Parathyroid adenoma (tissue), 2 donors: ENCODE measurements around the gene UBE2QL1.

ENCODE experiments used
- H2AFZ ChIP-seq: fragments of 300-600 bp; sonication (generic); one replicate; pipeline ENCODE4 v1.7.0; 2017; ENCODE audit warnings: antibody characterized with exemption, mild to moderate bottlenecking
- H3K27ac ChIP-seq: fragments of 300-600 bp; sonication (generic); one replicate; pipeline ENCODE4 v1.7.0; 2017
- H3K27me3 ChIP-seq: fragments of 300-600 bp; sonication (generic); one replicate; pipeline ENCODE4 v1.7.0; 2017; ENCODE audit warnings: low read length; ENCODE audit not compliant: control insufficient read depth, insufficient read depth
- H3K36me3 ChIP-seq: fragments of 300-600 bp; sonication (generic); one replicate; pipeline ENCODE4 v1.7.0; 2017; ENCODE audit warnings: low read length; ENCODE audit not compliant: control insufficient read depth, insufficient read depth
- H3K4me1 ChIP-seq: fragments of 300-600 bp; sonication (generic); one replicate; pipeline ENCODE4 v1.7.0; 2017; ENCODE audit warnings: control low read depth
- H3K4me2 ChIP-seq: fragments of 300-600 bp; sonication (generic); one replicate; pipeline ENCODE4 v1.7.0; 2017; ENCODE audit warnings: low read length
- H3K4me3 ChIP-seq: fragments of 300-600 bp; sonication (generic); one replicate; pipeline ENCODE4 v1.7.0; 2017; ENCODE audit warnings: low read depth, low read length
- H3K79me2 ChIP-seq: fragments of 300-600 bp; sonication (generic); one replicate; pipeline ENCODE4 v1.7.0; 2017; ENCODE audit warnings: control low read depth
- H3K9ac ChIP-seq: fragments of 300-600 bp; sonication (generic); one replicate; pipeline ENCODE4 v1.7.0; 2017; ENCODE audit warnings: mild to moderate bottlenecking
- H3K9me3 ChIP-seq: fragments of 300-600 bp; sonication (generic); one replicate; pipeline ENCODE4 v1.7.0; 2017; ENCODE audit warnings: low read length; ENCODE audit not compliant: control insufficient read depth
- TF ChIP-seq, protein P1 (sequence below): fragments of 300-600 bp; sonication (generic); IDR thresholded peaks from one replicate; pipeline ENCODE4 v1.7.0; 2017; ENCODE audit warnings: antibody characterized with exemption, mild to moderate bottlenecking
- donor health status: primary hyperparathyroidism.

The UBE2QL1 gene

DNA sequence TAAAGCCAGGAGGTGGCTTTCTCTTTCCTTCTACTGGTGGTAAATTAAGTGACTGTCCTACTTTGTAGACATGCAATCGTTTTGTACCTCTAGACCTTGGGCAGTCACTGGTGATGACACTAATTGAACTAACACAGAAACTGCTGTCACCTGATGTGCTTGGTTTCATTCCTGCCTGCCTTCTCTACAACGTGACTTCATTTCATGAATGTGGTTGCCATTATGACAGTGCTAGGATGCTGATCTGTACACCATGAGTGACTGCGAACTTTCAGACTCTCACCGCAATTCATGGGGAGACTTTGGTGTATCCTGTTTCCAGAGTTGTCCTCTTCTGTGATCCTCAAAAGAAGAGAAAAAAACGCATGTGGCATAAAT is 47.5 kb downstream of the UBE2QL1 start:
- TF ChIP-seq, protein P1, sequence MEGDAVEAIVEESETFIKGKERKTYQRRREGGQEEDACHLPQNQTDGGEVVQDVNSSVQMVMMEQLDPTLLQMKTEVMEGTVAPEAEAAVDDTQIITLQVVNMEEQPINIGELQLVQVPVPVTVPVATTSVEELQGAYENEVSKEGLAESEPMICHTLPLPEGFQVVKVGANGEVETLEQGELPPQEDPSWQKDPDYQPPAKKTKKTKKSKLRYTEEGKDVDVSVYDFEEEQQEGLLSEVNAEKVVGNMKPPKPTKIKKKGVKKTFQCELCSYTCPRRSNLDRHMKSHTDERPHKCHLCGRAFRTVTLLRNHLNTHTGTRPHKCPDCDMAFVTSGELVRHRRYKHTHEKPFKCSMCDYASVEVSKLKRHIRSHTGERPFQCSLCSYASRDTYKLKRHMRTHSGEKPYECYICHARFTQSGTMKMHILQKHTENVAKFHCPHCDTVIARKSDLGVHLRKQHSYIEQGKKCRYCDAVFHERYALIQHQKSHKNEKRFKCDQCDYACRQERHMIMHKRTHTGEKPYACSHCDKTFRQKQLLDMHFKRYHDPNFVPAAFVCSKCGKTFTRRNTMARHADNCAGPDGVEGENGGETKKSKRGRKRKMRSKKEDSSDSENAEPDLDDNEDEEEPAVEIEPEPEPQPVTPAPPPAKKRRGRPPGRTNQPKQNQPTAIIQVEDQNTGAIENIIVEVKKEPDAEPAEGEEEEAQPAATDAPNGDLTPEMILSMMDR: no peak
- no peaks in the 10 kb centered on the region for H3K4me1 ChIP-seq

DNA sequence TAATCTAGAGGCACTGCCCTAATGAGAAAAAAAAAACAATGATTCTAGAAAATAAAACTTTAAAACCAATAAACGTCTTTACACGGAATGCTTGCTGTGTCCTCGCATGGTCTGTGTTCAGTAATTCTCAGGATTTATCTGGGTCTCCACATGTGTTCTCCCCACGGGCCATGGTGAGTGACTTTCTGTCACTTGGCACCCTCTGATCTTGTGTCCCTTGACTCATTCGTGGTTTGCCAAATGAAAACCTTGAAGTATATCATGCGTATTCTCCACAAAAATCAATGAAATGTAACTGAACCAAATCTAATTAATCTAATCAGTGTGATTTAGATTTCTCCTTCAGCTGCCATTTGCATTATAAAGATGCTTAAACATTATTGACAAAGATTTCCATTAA is 48.0 kb downstream of the UBE2QL1 start:
- Histone ChIP-seq H2AFZ (no peak overlapping the region), H3K27ac (no peak overlapping the region), H3K4me3 (no peak overlapping the region), H3K36me3 (no peaks in the 10 kb centered on the region), H3K27me3 (no peaks in the 10 kb centered on the region), H3K4me2 (no peak overlapping the region), H3K9ac (no peak overlapping the region), H3K9me3 (no peaks in the 10 kb centered on the region), H3K4me1 (no peaks in the 10 kb centered on the region), H3K79me2 (no peaks in the 10 kb centered on the region)
- TF ChIP-seq, protein P1: no peak

More for the DNA sequence above, 47.5 kb downstream of the UBE2QL1 start:
- no peaks in the 10 kb centered on the region for H3K9me3 ChIP-seq
- H3K27me3 ChIP-seq: no peaks in the 10 kb centered on the region
- no peak overlapping the region for H3K27ac ChIP-seq
- no peak overlapping the region for H3K4me2 ChIP-seq
- no peak overlapping the region for H3K9ac ChIP-seq
- H3K36me3 ChIP-seq: no peaks in the 10 kb centered on the region
- H3K4me3 ChIP-seq: no peak overlapping the region
- H3K79me2 ChIP-seq: no peaks in the 10 kb centered on the region
- H2AFZ ChIP-seq: no peak overlapping the region

DNA sequence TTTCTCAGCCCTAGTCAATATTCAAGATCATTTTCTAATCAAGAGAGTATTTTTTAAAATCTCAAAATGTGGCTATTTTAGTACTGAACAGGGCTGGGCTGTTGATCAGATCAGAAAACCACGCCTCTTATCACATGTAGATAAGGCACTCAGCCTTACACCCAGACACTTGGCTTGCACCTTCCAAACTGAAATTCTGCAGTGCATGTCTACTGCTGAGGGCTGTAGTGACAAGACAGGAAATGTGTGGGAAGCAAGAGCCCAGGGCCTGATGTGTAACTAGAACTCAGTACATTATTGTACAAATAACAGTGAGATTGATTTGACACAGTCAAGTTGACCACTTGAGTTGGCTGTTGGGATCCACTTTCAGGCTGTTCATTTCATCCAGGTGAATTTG is 48.6 kb downstream of the UBE2QL1 start:
- H3K27me3 ChIP-seq: no peaks in the 10 kb centered on the region
- H3K9me3 ChIP-seq: no peaks in the 10 kb centered on the region
- H3K79me2 ChIP-seq: no peaks in the 10 kb centered on the region

DNA sequence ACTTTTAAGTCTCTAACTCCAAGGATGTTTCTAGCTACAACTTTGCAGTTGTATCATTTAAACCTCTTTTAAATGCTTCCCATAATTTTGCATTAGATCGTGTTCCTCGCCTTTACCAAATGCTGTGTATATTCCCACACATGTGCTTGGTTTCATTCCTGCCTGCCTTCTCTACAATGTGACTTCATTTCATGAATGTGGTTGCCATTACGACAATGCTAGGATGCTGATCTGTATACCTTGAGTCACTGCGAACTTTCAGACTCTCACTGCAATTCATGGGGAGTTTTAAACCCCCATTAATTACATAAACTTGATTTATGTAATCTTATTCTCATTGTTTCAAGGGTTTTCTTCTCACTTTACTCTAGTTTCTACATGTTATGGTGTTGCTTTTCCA is 50.3 kb downstream of the UBE2QL1 start:
- H3K4me2 ChIP-seq: no peak overlapping the region
- TF ChIP-seq, protein P1: no peak
- H3K4me3 ChIP-seq: no peak overlapping the region
- no peaks in the 10 kb centered on the region for H3K9me3 ChIP-seq
- H3K36me3 ChIP-seq: no peaks in the 10 kb centered on the region
- no peaks in the 10 kb centered on the region for H3K79me2 ChIP-seq
- no peak overlapping the region for H3K9ac ChIP-seq
- no peak overlapping the region for H2AFZ ChIP-seq
- H3K4me1 ChIP-seq: no peaks in the 10 kb centered on the region
- H3K27ac ChIP-seq: no peak overlapping the region
- no peaks in the 10 kb centered on the region for H3K27me3 ChIP-seq

More for the DNA sequence above, 48.6 kb downstream of the UBE2QL1 start:
- Histone ChIP-seq H3K27ac (no peak overlapping the region), H3K4me3 (no peak overlapping the region), H2AFZ (no peak overlapping the region), H3K4me1 (no peaks in the 10 kb centered on the region), H3K36me3 (no peaks in the 10 kb centered on the region), H3K4me2 (no peak overlapping the region), H3K9ac (no peak overlapping the region)
- TF ChIP-seq, protein P1: no peak

DNA sequence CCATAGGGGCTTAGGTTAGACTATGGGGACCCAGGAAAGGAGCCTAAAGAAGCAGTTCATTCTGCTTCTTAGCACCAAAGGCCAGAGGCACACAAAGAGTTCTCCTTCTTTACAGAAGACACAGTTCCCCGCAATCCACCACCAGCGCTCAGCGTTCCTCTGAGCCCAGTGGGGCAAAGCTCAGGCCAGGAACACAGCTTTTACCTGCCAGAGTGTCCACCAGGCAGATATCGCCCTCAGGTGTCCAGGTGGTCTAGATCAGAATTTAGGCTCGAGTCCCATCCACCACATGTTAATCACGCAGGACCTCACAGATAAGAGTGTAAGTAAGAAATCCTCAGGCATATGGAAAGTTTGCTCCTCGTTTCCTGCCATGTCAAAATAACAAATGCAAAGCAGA is 53.0 kb downstream of the UBE2QL1 start:
- H3K9me3 ChIP-seq: no peaks in the 10 kb centered on the region
- H3K27me3 ChIP-seq: no peaks in the 10 kb centered on the region
- no peaks in the 10 kb centered on the region for H3K4me1 ChIP-seq
- H3K4me3 ChIP-seq: no peak overlapping the region
- no peak overlapping the region for H3K27ac ChIP-seq
- H3K36me3 ChIP-seq: no peaks in the 10 kb centered on the region
- no peak overlapping the region for H3K9ac ChIP-seq
- no peak overlapping the region for H2AFZ ChIP-seq
- TF ChIP-seq, protein P1: no peak
- H3K4me2 ChIP-seq: no peak overlapping the region
- no peaks in the 10 kb centered on the region for H3K79me2 ChIP-seq
